Stimulated activated CD8-positive, alpha-beta memory T cell treated with anti-CD3 and anti-CD28 coated beads, Interleukin-15, amount 100 ng/mL, for 4 hours (primary cell): ENCODE results near the gene PTGDR2.

ENCODE experiments used
- DNase-seq, 2 donors: peaks; one replicate each; pipeline ENCODE4 v3.0.0-alpha.2; 2020; ENCODE audit warnings: low read depth in 2 of 2

The PTGDR2 gene

DNA sequence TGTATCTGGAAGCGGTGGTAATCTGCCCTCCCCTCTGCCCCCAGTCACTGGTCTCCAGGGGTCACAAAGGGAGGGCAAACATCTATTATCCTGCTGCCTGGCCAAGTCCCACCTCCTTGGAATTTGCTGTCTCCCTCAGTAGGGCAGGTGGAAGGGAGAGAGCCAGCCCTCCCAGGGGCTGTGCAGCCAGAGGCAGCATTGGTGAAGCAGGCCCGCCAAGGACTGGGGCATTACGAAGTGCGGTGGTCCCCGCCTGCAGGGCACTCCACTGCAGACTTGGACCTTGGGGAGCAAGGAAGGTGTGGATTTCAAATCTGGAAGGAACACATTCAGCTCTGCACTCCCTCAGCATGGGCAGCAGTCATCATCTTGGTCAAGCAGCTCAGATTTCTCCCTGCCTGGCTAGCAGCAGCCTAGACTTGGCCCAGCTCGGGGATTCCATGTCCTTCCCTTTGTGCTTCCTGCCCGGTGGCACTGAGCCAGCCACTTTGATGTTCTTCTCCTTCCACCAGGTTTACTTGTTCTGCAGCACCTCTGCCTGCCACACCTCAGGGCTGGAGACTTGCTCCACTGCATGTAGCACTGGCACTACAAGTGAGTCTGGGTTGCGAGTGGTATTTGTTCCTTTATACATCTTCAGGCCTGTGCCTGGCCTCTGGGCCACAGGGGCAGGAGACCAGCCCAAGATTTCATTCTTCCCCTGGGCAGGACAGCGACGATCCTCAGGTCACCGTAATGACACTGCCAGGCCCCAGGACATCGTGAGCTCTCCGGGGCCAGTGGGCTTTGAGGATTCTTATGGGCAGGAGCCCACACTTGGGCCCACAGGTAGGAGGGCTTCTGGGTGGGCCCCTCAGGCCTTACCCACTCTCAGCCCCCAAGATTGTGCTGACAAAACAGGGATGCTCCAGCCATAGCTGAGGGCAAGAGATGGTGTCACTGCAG is 18.9 kb upstream of the PTGDR2 start:
- no peak for DNase-seq

- DNase-seq = no peak
Observed at GRCh38 chr11:60873533-60873932, 17.8 kb upstream of the PTGDR2 start.

- DNase-seq = no peak
Observed at GRCh38 chr11:60872961-60873524, 17.3 kb upstream of the PTGDR2 start.

DNA sequence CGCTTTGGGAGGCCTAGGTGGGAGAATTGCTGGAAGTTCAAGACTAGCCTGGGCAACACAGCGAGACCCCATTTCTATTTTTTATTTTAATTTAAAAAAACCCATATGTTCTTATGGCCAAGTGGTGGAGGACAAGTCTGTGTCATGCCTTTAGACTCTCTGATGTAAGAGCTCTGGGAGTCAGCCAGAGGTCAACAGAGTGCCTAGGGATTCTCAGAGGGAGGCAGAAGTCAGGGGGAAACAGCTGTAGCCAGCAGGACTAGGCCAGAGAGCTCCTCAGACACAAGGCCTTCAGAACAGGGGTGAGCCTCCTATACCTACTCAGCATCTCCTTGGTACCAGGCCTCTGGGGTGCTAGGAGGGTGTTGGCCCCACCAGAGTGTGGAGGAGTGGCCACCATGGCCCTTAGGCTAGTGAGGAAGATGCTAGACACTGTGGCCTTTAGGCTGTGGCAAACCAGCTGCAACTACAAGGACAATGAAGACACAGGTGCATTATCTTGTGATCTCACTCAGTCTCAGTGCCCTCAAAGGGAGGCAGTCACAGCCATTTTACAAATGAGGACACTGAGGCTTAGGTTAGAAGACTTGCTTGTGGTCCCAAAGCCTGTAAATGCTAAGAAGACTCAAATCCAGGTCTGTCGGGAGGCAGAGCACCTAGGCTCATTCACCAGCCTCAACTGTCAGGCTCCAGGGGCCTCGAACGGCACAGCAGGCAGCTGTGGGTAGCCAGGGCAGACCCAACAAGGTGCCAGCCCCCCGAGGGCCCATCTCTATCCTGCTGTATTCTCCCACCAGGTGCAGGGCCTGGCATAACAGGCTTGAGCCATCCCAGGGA is 16.6 kb upstream of the PTGDR2 start:
- no peak for DNase-seq

DNA sequence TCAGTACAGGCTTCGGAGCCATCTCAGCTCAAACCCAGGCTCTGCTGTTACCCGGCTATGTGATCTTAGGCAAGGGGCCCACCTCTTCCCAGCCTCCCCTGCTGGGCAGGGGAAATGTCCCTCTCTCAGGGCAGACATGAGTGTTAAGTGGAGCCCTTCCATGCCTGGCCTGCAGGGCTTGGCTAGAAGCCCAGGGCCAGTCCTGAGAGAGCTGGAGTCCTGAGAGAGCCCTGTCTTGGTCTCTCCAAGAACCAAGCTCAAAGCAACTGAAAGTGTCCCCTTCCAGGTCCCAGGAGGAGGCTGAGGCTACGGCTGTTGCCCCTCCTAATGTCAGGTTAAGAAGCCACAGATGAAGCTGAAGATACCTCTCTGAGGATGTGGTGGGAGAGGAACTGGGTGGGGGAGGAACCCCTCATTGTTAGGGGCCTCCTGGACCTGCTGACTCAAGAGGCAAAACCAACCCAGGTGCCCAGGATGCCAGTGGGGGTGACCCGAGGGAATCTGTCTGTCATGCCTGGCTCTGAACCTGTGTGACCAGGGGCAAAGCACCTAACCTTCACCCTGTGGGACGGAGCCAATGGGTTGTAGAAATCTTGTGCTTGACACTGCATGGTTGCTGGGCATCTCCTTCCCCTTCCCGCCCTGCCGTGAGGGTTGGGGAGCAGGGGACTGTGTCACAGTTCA is 15.8 kb upstream of the PTGDR2 start:
- no peak for DNase-seq

DNA sequence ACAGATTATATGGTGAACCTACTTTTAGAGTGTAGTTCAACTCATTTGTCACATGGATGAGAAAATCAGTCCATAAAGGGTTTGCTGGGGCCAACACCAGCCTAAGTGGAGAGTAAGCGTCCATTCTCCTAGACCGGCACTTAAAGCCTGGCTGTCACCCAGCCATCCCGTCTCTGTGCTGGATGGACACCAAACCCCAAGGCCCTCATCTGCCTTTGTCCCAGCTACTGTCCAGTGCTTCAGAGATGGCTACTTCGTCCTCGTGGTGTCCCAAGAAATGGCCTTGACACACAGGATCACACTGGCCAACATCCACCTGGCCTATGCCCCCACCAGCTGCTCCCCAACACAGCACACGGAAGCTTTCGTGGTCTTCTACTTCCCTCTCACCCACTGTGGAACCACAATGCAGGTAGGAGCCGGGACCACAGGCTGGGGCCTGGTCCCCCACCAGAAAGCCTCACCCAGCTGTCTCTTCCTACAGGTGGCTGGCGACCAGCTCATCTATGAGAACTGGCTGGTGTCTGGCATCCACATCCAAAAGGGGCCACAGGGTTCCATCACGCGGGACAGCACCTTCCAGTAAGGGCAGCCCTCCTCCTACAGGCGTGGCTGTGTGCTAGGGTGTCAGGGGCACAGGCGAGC is 15.1 kb upstream of the PTGDR2 start:
- DNase-seq = no peak

GRCh38 chr11:60870276-60870675 is 14.5 kb upstream of the PTGDR2 start:
- no peak for DNase-seq

DNA sequence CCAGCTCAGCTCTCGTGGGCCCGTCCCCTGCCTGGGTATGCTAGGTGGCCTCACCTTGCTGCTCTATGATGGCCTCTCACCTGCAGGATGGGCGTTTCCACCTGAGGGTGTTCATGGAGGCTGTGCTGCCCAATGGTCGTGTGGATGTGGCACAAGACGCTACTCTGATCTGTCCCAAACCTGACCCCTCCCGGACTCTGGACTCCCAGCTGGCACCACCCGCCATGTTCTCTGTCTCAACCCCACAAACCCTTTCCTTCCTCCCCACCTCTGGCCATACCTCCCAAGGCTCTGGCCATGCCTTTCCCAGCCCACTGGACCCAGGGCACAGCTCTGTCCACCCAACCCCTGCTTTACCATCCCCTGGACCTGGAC is 13.7 kb upstream of the PTGDR2 start:
- no peak for DNase-seq

- no peak for DNase-seq
Observed at GRCh38 chr11:60868682-60869450, 13.1 kb upstream of the PTGDR2 start.

DNA sequence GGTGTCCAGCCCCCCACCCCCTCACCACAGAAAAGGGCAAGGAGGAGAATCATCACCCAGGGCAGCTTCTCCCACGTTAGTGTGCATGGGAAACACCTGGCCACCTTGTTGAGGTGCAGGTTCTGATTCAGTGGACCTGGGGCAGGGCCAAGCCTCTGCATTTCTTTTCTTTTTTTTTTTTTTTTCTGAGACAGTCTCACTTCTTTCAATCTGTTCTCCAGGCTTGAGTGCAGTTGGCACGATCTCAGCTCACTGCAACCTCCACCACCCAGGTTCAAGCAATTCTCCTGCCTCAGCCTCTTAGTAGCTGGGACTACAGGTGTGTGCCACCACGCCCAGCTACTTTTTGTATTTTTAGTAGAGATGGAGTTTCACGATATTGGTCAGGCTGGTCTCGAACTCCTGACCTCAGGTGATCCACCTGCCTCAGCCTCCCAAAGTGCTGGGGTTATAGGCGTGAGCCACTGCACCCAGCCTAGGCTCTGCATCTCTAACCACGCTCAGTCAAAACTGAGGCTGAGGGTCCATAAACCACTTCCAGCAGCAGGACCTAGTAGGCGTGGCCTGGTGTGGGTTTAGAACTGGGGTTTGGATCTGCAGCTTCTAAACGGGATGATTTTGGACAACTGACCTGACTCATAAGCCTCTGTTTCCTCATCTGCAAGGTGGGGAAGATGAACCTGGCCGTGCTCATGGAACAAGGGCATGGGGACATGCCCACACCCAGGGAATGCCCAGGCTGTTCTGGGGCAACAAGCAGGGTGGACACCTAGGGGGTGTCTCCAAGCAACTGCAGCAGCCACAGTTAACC is 12.3 kb upstream of the PTGDR2 start:
- DNase-seq = no peak

- DNase-seq = no peak
Observed at GRCh38 chr11:60866911-60867870, 11.4 kb upstream of the PTGDR2 start, which contains the start of gene ZP1. Gene ZP1, plus strand, starts transcription at chr11:60867542. Its CDS starts 20 bp downstream, at chr11:60867562.

DNA sequence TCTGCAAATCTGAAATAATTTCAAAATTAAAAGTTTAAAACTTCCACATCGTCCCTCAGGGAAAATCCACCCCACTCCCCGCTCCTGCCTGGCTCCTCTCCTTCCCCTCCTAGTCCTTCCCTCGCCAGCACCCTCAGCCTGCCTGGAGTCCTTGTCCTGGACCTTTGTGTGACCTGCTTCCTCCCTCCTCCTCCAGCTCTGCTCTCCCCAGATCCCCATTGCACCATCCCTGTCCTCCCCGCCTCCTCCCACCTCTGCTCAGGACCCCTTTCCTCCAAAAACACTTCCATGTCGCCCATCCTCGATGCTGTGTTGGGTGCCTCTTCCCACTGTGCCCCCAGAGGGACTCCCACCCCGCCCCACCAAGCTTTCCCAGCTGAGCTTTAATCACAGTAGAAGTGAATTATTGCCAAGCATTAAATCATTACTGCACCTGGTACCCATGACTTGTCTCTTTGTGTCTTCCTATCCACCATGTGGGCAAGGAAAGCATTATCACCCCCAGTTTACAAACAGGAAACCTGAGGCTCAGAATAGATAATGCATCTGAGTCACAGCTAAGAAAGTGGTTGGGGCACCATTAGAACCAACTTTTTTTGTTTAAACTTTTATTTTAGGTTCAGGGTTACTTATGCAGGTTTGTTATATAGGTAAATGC is 9.2 kb upstream of the PTGDR2 start:
- no peak for DNase-seq

DNA sequence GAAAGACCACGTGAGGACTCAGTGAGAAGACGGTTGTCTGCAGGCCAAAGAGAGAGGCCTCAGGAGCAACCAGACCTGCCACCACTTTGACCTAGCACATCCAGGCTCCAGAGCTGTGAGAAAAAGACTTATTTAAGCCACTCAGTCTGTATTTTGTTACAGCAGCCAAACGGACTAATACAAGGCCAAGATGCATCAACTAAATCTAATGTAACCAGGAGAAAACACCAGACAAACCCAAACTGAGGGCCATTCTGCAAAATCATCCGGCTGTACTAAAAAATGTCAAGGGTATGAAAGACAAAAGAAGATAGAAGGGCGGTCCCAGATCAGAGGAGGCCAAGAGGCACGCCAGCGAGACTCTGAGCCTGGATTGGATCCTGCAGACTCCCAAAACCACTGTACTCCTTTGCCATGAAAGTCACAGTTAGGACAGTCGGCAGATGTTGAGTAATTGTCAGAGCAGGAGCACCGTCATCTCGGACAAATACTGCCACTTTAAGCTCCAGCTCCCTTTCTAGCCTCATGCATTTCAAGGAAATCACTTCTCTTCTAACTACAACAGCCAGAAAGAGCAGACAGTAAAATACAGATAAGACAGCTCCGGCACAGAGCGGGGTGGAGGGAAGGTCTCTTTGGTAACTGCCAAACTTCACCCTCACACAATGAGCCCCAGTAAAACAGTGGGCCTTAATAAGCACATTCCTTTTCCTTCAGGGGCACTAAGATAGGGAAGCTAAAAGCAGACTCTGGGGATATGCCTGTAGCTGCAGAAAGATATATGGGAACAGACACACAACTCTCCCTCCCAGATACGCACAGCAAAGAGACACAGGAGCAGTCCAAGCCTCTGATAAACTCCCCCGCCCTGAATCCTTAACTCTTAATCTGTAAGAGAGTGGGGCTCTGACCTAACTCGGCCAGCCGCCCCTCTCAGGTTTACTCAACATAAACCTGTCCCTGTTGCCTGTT is 8.1 kb upstream of the PTGDR2 start:
- DNase-seq = no peak

DNA sequence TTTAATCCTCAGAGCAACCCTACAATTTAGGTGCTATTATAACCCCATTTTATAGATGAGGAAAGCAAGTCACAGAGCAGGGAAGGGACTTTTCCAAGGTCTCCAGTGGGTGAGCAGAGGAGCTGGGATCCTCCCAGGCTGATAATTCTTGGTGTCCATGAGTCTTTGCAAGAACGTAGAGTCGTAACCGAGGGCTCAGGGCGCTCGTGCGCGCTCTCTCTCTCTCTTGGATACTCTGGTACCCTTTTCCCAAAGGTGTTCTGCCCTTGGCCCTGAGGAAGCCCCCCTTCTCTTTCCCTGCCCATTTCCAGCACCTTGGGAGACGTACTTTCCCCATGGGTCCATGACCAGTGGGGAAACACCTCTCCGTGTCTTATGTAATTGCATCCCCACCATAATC is 6.4 kb upstream of the PTGDR2 start:
- no peak for DNase-seq

GRCh38 chr11:60860943-60861342 is 5.2 kb upstream of the PTGDR2 start:
- no peak for DNase-seq

GRCh38 chr11:60859616-60860250 is 4.0 kb upstream of the PTGDR2 start:
- DNase-seq = no peak
